Measurements from ENCODE around the gene KRT20.

The KRT20 gene

DNA sequence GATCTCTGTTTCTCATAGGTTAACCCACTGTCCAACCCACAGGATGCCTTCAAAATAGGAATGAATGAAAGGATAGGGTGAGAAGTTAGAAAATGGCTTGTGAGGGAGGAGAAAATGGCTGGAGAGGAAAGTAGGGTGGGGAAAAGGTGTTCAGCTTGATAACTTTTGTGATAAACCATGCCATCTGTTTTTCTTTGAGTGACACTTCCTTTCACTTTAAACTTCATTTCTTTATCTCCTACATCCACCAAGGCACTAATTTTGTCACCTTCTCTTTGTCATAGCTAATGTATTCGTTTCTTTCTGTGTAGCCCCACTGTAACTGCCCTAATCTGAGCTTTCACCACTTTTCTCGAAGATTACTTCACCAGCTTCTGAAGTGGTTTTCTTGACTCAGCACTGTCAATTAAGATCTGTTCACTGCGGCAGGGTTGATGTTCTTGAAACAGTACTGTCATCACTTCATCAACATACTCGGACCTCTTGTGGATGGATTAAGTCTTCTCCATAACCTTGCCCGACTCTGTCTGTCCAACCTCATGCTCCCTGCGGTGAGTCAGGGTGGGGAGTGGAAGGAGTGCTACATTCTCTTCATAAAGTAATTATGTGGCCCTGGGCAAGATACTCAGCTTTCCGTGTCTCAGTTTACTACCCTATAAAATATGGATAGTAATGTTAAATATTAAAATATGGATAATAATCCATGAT, 57.1 kb downstream of the KRT20 start:
- Histone ChIP-seq H3K27ac (ENCODE audit: low read depth, low read length) (no peak overlapping the region), H3K36me3 (ENCODE audit: control insufficient read depth, insufficient read depth, low read length) (no peaks in the 10 kb centered on the region)
- WGBS (ENCODE audit: extremely low coverage, insufficient coverage, low lambda C conversion rate) = no CpG with 5 or more reads among the region's 7 CpGs

More for the DNA sequence above, 57.1 kb downstream of the KRT20 start:
- no peak overlapping the region for H3K4me3 ChIP-seq (ENCODE audit: low read length)
- H3K9ac ChIP-seq (ENCODE audit: low read length) = no peak overlapping the region
- H3K27me3 ChIP-seq (ENCODE audit: insufficient read depth, low read length, poor library complexity) = no peaks in the 10 kb centered on the region
- no peak overlapping the region for H2AK5ac ChIP-seq (ENCODE audit: low read length)
- no peak overlapping the region for H3K4ac ChIP-seq (ENCODE audit: low read depth, low read length)
- H2BK120ac ChIP-seq (ENCODE audit: low read depth, low read length) = no peak overlapping the region
- H4K8ac ChIP-seq (ENCODE audit: low read depth, low read length) = no peak overlapping the region
- no peak overlapping the region for H3K4me2 ChIP-seq (ENCODE audit: low read length)
- H3K4me1 ChIP-seq (ENCODE audit: control insufficient read depth, low read depth, low read length) = no peaks in the 10 kb centered on the region
- no peak overlapping the region for H3K18ac ChIP-seq (ENCODE audit: low read length)
- no peak overlapping the region for H3K56ac ChIP-seq (ENCODE audit: low read length)
- H2BK15ac ChIP-seq (replicated peaks; ENCODE audit: low read depth) = no peak overlapping the region
- peaks cover 2% of the 10 kb centered on the region for H3K79me1 ChIP-seq (ENCODE audit: low read length)
- H3K23ac ChIP-seq (ENCODE audit: low read length) = no peak overlapping the region
- H2BK5ac ChIP-seq (ENCODE audit: low read length) = no peak overlapping the region
- no peak overlapping the region for H4K5ac ChIP-seq (ENCODE audit: low read length)
- peak; percentile 10 for DNase-seq
- no peaks in the 10 kb centered on the region for H3K79me2 ChIP-seq (ENCODE audit: control insufficient read depth, insufficient read depth, low read length)

All from mesendoderm (in vitro differentiated cells).